H1 (cell line): Measurements from ENCODE around the gene AGBL1. TPM values are rescaled to one million over a fixed set of nuclear protein-coding genes. Genes with fewer than 3 reads are reported as not detected.

ENCODE experiments used
- CTCF ChIA-PET: fragments of 300-600 bp; sonication (Branson Sonifier 250); formaldehyde crosslinking; loops from one replicate; lab custom pipeline; 2021; ENCODE audit not compliant: partially characterized antibody; lab: Charles Lee
- POLR2A ChIA-PET: fragments of 300-600 bp; sonication (Branson Sonifier 250); formaldehyde crosslinking; loops from one replicate; lab custom pipeline; 2021; ENCODE audit warnings: inconsistent platforms; ENCODE audit not compliant: partially characterized antibody; lab: Charles Lee
- DNase-seq, 2 experiments: peaks; one replicate each; pipeline versions ENCODE4 v3.0.0 to v3.0.0-alpha.2; 2010 to 2022; ENCODE audit warnings: low spot score in 2 of 2, low read depth in 1 of 2, mixed read lengths in 1 of 2
- FAIRE-seq: peaks from 2 replicates; lab custom pipeline; 2011; peaks lifted over from hg19 to GRCh38; lab: Jason Lieb, UNC
- H2AFZ ChIP-seq: 2 replicates; pipeline ENCODE4 v1.8.1; 2012; ENCODE audit warnings: low read length, inconsistent platforms
- H2AK5ac ChIP-seq: 2 replicates; pipeline ENCODE4 v1.6.1; 2013; ENCODE audit warnings: low read depth, low read length
- H2BK120ac ChIP-seq: replicated peaks from 2 replicates; pipeline ENCODE3; 2013; ENCODE audit warnings: low read depth, low read length, inconsistent platforms
- H2BK12ac ChIP-seq: 2 replicates; pipeline ENCODE4 v1.6.1; 2013; ENCODE audit warnings: low read depth, low read length
- H2BK15ac ChIP-seq: 2 replicates; pipeline ENCODE4 v1.6.1; 2013; ENCODE audit warnings: low read length
- H2BK20ac ChIP-seq: 2 replicates; pipeline ENCODE4 v1.6.1; 2013; ENCODE audit warnings: low read length
- H2BK5ac ChIP-seq: 2 replicates; pipeline ENCODE4 v1.6.1; 2013; ENCODE audit warnings: low read depth, low read length
- H3K14ac ChIP-seq: 2 replicates; pipeline ENCODE4 v1.6.1; 2013; ENCODE audit warnings: inconsistent platforms; ENCODE audit not compliant: insufficient read length
- H3K18ac ChIP-seq: 2 replicates; pipeline ENCODE4 v1.6.1; 2013; ENCODE audit warnings: low read length; ENCODE audit errors: extremely low read depth
- H3K23ac ChIP-seq: 2 replicates; pipeline ENCODE4 v1.6.1; 2013; ENCODE audit warnings: inconsistent platforms; ENCODE audit not compliant: insufficient read length
- H3K23me2 ChIP-seq: 2 replicates; pipeline ENCODE4 v1.6.1; 2013; ENCODE audit warnings: low read depth, low read length
- H3K27ac ChIP-seq: 2 replicates; pipeline ENCODE4 v1.6.1; 2011; ENCODE audit warnings: low read depth, low read length, inconsistent platforms
- H3K27me3 ChIP-seq, 4 experiments: replicated peaks in 1 of 4; 1 replicate in 1 of 4; 2 replicates in 3 of 4; pipeline versions ENCODE4 v1.6.1 to v1.8.1; 2011 to 2013; ENCODE audit warnings: low read length in 3 of 4, mild to moderate bottlenecking in 3 of 4, inconsistent platforms in 2 of 4, mixed read lengths in 2 of 4, moderate library complexity in 1 of 4; ENCODE audit not compliant: control insufficient read depth in 3 of 4, insufficient read depth in 3 of 4; ENCODE audit errors: extremely low read depth in 1 of 4
- H3K36me3 ChIP-seq, 4 experiments: 2 replicates each; pipeline versions ENCODE4 v1.6.1 to v1.8.1; 2011 to 2013; ENCODE audit warnings: mild to moderate bottlenecking in 4 of 4, low read length in 3 of 4, moderate library complexity in 2 of 4, control low read depth in 1 of 4, inconsistent platforms in 1 of 4; ENCODE audit not compliant: insufficient read depth in 4 of 4, control insufficient read depth in 2 of 4
- H3K4ac ChIP-seq: replicated peaks from 2 replicates; pipeline ENCODE3; 2013; ENCODE audit warnings: low read length, low read depth, mixed read lengths, inconsistent platforms; ENCODE audit not compliant: insufficient read length
- H3K4me1 ChIP-seq, 4 experiments: replicated peaks in 1 of 4; 1 replicate in 1 of 4; 2 replicates in 3 of 4; pipeline versions ENCODE4 v1.6.1 to v1.8.1; 2011 to 2013; ENCODE audit warnings: low read length in 3 of 4, inconsistent platforms in 2 of 4, mixed read lengths in 1 of 4; ENCODE audit not compliant: insufficient read depth in 4 of 4, control insufficient read depth in 3 of 4
- H3K4me2 ChIP-seq, 2 experiments: 2 replicates each; pipeline versions ENCODE4 v1.6.1 to v1.8.1; 2011 to 2013; ENCODE audit warnings: low read depth in 2 of 2, low read length in 2 of 2, control low read depth in 1 of 2, inconsistent platforms in 1 of 2, mild to moderate bottlenecking in 1 of 2; ENCODE audit not compliant: insufficient read depth in 1 of 2
- H3K4me3 ChIP-seq, 4 experiments: fragments of 200-600, 300-600 bp in 1 of 4; sonication (generic), shearing (Covaris generic), sonication (Bioruptor Twin) in 1 of 4; 2 replicates each; pipeline versions ENCODE4 v1.5.1 to v1.8.1; 2011 to 2016; ENCODE audit warnings: low read length in 4 of 4, low read depth in 3 of 4, control low read depth in 2 of 4, inconsistent platforms in 2 of 4, mild to moderate bottlenecking in 2 of 4, mixed read lengths in 1 of 4, moderate library complexity in 1 of 4; ENCODE audit not compliant: insufficient read depth in 2 of 4; ENCODE audit errors: extremely low read depth in 1 of 4
- H3K56ac ChIP-seq: replicated peaks from 2 replicates; pipeline ENCODE3; 2013; ENCODE audit warnings: low read depth, mild to moderate bottlenecking, mixed read lengths, low read length, inconsistent platforms; ENCODE audit not compliant: insufficient read length
- H3K79me1 ChIP-seq: 2 replicates; pipeline ENCODE4 v1.6.1; 2013; ENCODE audit warnings: low read depth, low read length, control low read depth
- H3K79me2 ChIP-seq, 2 experiments: 2 replicates each; pipeline versions ENCODE4 v1.6.1 to v1.8.1; 2012 to 2013; ENCODE audit warnings: low read length in 2 of 2, mild to moderate bottlenecking in 2 of 2, inconsistent platforms in 1 of 2; ENCODE audit not compliant: insufficient read depth in 2 of 2, control insufficient read depth in 1 of 2
- H3K9ac ChIP-seq, 4 experiments: replicated peaks in 1 of 4; 1 replicate in 1 of 4; 2 replicates in 3 of 4; pipeline versions ENCODE4 v1.6.1 to v1.8.1; 2011 to 2013; ENCODE audit warnings: low read depth in 3 of 4, low read length in 3 of 4, control low read depth in 2 of 4, mild to moderate bottlenecking in 2 of 4, moderate library complexity in 2 of 4, inconsistent platforms in 1 of 4; ENCODE audit errors: extremely low read depth in 1 of 4
- H3K9me3 ChIP-seq, 2 experiments: 2 replicates each; pipeline versions ENCODE4 v1.6.1 to v1.8.1; 2012 to 2013; ENCODE audit warnings: mild to moderate bottlenecking in 2 of 2, moderate library complexity in 2 of 2, control low read depth in 1 of 2, inconsistent platforms in 1 of 2, low read depth in 1 of 2, low read length in 1 of 2, mixed read lengths in 1 of 2; ENCODE audit not compliant: insufficient read depth in 2 of 2
- H4K20me1 ChIP-seq, 2 experiments: replicated peaks in 1 of 2; 2 replicates each; pipeline versions ENCODE3 to v1.8.1; 2011 to 2013; ENCODE audit warnings: inconsistent platforms in 2 of 2, low read length in 2 of 2, mild to moderate bottlenecking in 1 of 2; ENCODE audit not compliant: insufficient read depth in 2 of 2, control insufficient read depth in 1 of 2
- H4K5ac ChIP-seq: 2 replicates; pipeline ENCODE4 v1.6.1; 2013; ENCODE audit warnings: low read length, low read depth, mixed read lengths, inconsistent platforms; ENCODE audit not compliant: insufficient read length
- H4K8ac ChIP-seq: 2 replicates; pipeline ENCODE4 v1.8.0; 2013; ENCODE audit warnings: mild to moderate bottlenecking, moderate library complexity, low read length, inconsistent platforms; ENCODE audit not compliant: insufficient read depth; ENCODE audit errors: extremely low read depth
- H4K91ac ChIP-seq: replicated peaks from 2 replicates; pipeline ENCODE3; 2013; ENCODE audit warnings: low read length, mixed read lengths, inconsistent platforms; ENCODE audit not compliant: insufficient read length
- BRCA1 ChIP-seq: IDR thresholded peaks from 2 replicates; pipeline ENCODE4 v1.6.1; 2012; ENCODE audit warnings: low read depth, low read length, improper control_type of control experiment
- KDM1A ChIP-seq: fragments of 200-600, 300-600 bp; sonication (generic); IDR thresholded peaks from 2 replicates; pipeline ENCODE4 v1.7.1; 2016; ENCODE audit warnings: mild to moderate bottlenecking, low read length, borderline replicate concordance
- RAD21 ChIP-seq, 2 experiments: IDR thresholded peaks in 1 of 2; conservative IDR thresholded peaks in 1 of 2; 2 replicates each; pipeline ENCODE4 v1.6.1; 2011; ENCODE audit warnings: low read depth in 2 of 2, low read length in 2 of 2, improper control_type of control experiment in 1 of 2, inconsistent platforms in 1 of 2, mild to moderate bottlenecking in 1 of 2, moderate library complexity in 1 of 2
- RBBP5 ChIP-seq: IDR thresholded peaks from 2 replicates; pipeline ENCODE4 v1.7.1; 2012; ENCODE audit warnings: low read depth, mild to moderate bottlenecking, inconsistent platforms, low read length, moderate library complexity, borderline replicate concordance
- RNF2 ChIP-seq: fragments of 200-900, 300-1000 bp; sonication (generic); IDR thresholded peaks from 2 replicates; pipeline ENCODE4 v1.7.1; 2016; ENCODE audit warnings: borderline replicate concordance, low read depth, mild to moderate bottlenecking, antibody characterized with exemption, low read length; ENCODE audit not compliant: poor library complexity, severe bottlenecking; ENCODE audit errors: missing control alignments
- WGBS, 2 experiments: shearing (Covaris generic) in 1 of 2; methylation state at CpG; one replicate each; pipeline versions ENCODE4 v1.1.6 to v1.1.7; 2013 to 2015; ENCODE audit warnings: low lambda C conversion rate in 2 of 2, mixed read lengths in 2 of 2, inconsistent platforms in 1 of 2, low coverage in 1 of 2, missing lambda C conversion rate in 1 of 2; ENCODE audit not compliant: insufficient replicate concordance in 2 of 2, insufficient coverage in 1 of 2, insufficient read length in 1 of 2; ENCODE audit errors: extremely low coverage in 1 of 2, missing lambda C conversion rate in 1 of 2; 5-methylcytosine and 5-hydroxymethylcytosine counted together
- polyA plus RNA-seq, 7 experiments: library from polyadenylated mRNA; depleted of rRNA in 3 of 7; stranded (reverse) in 5 of 7; unstranded in 2 of 7; fragments of >200 nt in 5 of 7; fragments of 200-250 nt in 2 of 7; gene quantifications; 1 replicate in 5 of 7; 2 replicates in 1 of 7; 4 replicates in 1 of 7; pipeline versions ENCODE4 v1.2.1 to v1.2.3, GENCODE V29; 2011 to 2013; ENCODE audit warnings: missing spikeins in 2 of 7, mixed read lengths in 2 of 7
- total RNA-seq: library from RNA; stranded (reverse); fragmentation: NEBNext Ultra II Directional; extraction: Animal tissue kit (Norgen Biotek cat#: 25700); gene quantifications from 2 replicates; pipeline ENCODE4 v1.2.1, GENCODE V29; 2021
- TF ChIP-seq, protein P1 (sequence below): IDR thresholded peaks from 2 replicates; pipeline ENCODE4 v1.6.1; 2011; ENCODE audit warnings: low read length, improper control_type of control experiment
- TF ChIP-seq, protein P2 (sequence below), 3 experiments: IDR thresholded peaks; 1 replicate in 2 of 3; 2 replicates in 1 of 3; pipeline versions ENCODE4 v1.5.1 to v1.6.1; 2011; ENCODE audit warnings: low read length in 3 of 3, mild to moderate bottlenecking in 3 of 3, inconsistent platforms in 2 of 3, low read depth in 1 of 3, moderate library complexity in 1 of 3; ENCODE audit not compliant: insufficient read depth in 1 of 3; ENCODE audit errors: control extremely low read depth in 1 of 3

The AGBL1 gene
- total and polyA plus RNA-seq, 2 of the 8 experiments (the other 6 are each of a cell fraction or from before 2014, with no cell fraction given) = not detected

DNA sequence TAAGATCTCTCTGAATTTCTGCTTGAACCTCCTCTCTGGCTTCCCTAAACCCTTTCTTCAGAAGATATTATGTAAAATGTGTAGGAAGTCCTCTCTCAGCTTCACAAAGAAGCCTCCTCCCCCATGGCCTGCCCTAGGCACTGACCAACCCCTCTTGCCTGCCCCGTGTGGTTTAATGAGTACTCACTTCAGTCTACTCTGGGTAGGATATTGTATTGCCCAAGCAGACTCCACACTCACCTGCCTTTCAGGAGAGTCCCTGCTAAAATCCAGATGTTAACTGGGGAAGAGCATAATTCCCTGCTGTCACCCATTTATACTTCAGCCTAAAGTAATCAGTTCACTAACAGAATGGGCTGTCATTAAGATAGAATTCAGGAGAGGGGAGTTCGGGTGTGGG lies 2.6 kb upstream of the AGBL1 start:
- no peak overlapping the region for H3K18ac ChIP-seq
- no peak overlapping the region for H2BK15ac ChIP-seq
- H2BK5ac ChIP-seq = no peak overlapping the region
- peak overlapping the region; percentile 46; the same call in 1 of the 2 replicates for H2AFZ ChIP-seq
- H4K8ac ChIP-seq = no peak overlapping the region
- peaks cover 3 to 10% (median 4%) of the 10 kb centered on the region in 4 experiments; a peak in 5 of 7 replicates for H3K4me1 ChIP-seq
- no peaks in the 10 kb centered on the region for H4K20me1 ChIP-seq
- H4K5ac ChIP-seq = no peak overlapping the region
- FAIRE-seq = no peak
- TF ChIP-seq RNF2 (no peak), BRCA1 (no peak), RAD21 (IDR thresholded peaks at IDR 0.05 in 1 of 2, conservative IDR thresholded peaks at IDR 0.05 in 1 of 2; ENCODE audit: low read depth in 2 of 2, low read length in 2 of 2) (peak; percentile 9 to 35; a peak in 1 of 4 replicates), RBBP5 (no peak), KDM1A (no peak)
- TF ChIP-seq, protein P1, sequence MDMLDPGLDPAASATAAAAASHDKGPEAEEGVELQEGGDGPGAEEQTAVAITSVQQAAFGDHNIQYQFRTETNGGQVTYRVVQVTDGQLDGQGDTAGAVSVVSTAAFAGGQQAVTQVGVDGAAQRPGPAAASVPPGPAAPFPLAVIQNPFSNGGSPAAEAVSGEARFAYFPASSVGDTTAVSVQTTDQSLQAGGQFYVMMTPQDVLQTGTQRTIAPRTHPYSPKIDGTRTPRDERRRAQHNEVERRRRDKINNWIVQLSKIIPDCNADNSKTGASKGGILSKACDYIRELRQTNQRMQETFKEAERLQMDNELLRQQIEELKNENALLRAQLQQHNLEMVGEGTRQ = no peak
- TF ChIP-seq, protein P2, sequence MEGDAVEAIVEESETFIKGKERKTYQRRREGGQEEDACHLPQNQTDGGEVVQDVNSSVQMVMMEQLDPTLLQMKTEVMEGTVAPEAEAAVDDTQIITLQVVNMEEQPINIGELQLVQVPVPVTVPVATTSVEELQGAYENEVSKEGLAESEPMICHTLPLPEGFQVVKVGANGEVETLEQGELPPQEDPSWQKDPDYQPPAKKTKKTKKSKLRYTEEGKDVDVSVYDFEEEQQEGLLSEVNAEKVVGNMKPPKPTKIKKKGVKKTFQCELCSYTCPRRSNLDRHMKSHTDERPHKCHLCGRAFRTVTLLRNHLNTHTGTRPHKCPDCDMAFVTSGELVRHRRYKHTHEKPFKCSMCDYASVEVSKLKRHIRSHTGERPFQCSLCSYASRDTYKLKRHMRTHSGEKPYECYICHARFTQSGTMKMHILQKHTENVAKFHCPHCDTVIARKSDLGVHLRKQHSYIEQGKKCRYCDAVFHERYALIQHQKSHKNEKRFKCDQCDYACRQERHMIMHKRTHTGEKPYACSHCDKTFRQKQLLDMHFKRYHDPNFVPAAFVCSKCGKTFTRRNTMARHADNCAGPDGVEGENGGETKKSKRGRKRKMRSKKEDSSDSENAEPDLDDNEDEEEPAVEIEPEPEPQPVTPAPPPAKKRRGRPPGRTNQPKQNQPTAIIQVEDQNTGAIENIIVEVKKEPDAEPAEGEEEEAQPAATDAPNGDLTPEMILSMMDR (IDR thresholded peaks at IDR 0.05; ENCODE audit: control extremely low read depth in 1 of 3, insufficient read depth in 1 of 3, low read depth in 1 of 3, low read length in 3 of 3) = peak; percentile 26 to 44 (median 27); a peak in 3 of 4 replicates
- no peak overlapping the region for H2BK120ac ChIP-seq
- H3K9ac ChIP-seq = no peak overlapping the region
- no peaks in the 10 kb centered on the region for H3K9me3 ChIP-seq
- no peaks in the 10 kb centered on the region for H3K79me1 ChIP-seq
- no peak overlapping the region for H3K4me3 ChIP-seq
- no peak overlapping the region for H3K56ac ChIP-seq
- DNase-seq = no peak
- 63% methylated on average over 2 of the region's 2 CpGs; no CpG with 5 or more reads in 1 of the 2 experiments for WGBS, 2 experiments
- H3K4ac ChIP-seq = no peak overlapping the region
- H3K27ac ChIP-seq = no peak overlapping the region
- H3K4me2 ChIP-seq = no peak overlapping the region
- no peaks in the 10 kb centered on the region for H3K36me3 ChIP-seq
- H3K14ac ChIP-seq = no peak overlapping the region
- H2AK5ac ChIP-seq = no peak overlapping the region
- H3K27me3 ChIP-seq = no peaks in the 10 kb centered on the region
- no peaks in the 10 kb centered on the region for H3K23me2 ChIP-seq
- H3K23ac ChIP-seq = no peak overlapping the region
- H4K91ac ChIP-seq = no peak overlapping the region
- H2BK20ac ChIP-seq = no peak overlapping the region
- H3K79me2 ChIP-seq = no peaks in the 10 kb centered on the region; a peak in 1 of 4 replicates
- ChIA-PET CTCF (interaction anchor here (1.0 to 1.5 kb wide), 5 partner anchors 11 to 212 kb away, joined by 3 to 4 read pairs (median 4); no protein-coding TSS in a partner anchor), POLR2A (no interaction called here)
- H2BK12ac ChIP-seq = no peak overlapping the region
